SK-N-SH (cell line): ENCODE data around the gene PTPRJ. TPM values are rescaled to one million over a fixed set of nuclear protein-coding genes. Genes with fewer than 3 reads are reported as not detected.

Experiments
- CTCF ChIA-PET: fragments of 300-600, 350-600 bp; formaldehyde crosslinking; extraction: SDS; loops from one replicate; lab custom pipeline; 2021; lab: Yijun Ruan, JAX
- POLR2A ChIA-PET: fragments of 350-600 bp; sonication (Branson Sonifier 250); formaldehyde crosslinking; extraction: SDS; loops from one replicate; lab custom pipeline; 2020; ENCODE audit warnings: antibody characterized with exemption, inconsistent platforms; lab: Yijun Ruan, JAX
- DNase-seq: peaks from one replicate; pipeline ENCODE4 v3.0.0; 2012
- H2AFZ ChIP-seq: fragments of 200-600 bp; sonication (generic); 2 replicates; pipeline ENCODE4 v1.8.1; 2016; ENCODE audit warnings: antibody characterized with exemption, mild to moderate bottlenecking, low read depth
- H3F3A ChIP-seq: fragments of 200-600 bp; sonication (generic); replicated peaks from 2 replicates; pipeline ENCODE3; 2016; ENCODE audit warnings: antibody characterized with exemption, mild to moderate bottlenecking; ENCODE audit not compliant: insufficient read depth
- H3K27ac ChIP-seq, 2 experiments: fragments of 200-500 bp in 1 of 2; fragments of 200-600 bp in 1 of 2; sonication (Bioruptor generic) in 1 of 2; sonication (generic), shearing (Covaris generic) in 1 of 2; 2 replicates each; pipeline versions ENCODE4 v1.5.1 to v1.6.1; 2014 to 2016; ENCODE audit warnings: low read depth in 2 of 2, inconsistent platforms in 1 of 2, low read length in 1 of 2, mild to moderate bottlenecking in 1 of 2, mixed read lengths in 1 of 2
- H3K27me3 ChIP-seq: fragments of 200-600 bp; sonication (generic), shearing (Covaris generic); 2 replicates; pipeline ENCODE4 v1.6.1; 2016; ENCODE audit warnings: mixed run types; ENCODE audit not compliant: insufficient read depth
- H3K36me3 ChIP-seq, 2 experiments: fragments of 200-500 bp in 1 of 2; fragments of 200-600 bp in 1 of 2; sonication (Bioruptor generic) in 1 of 2; sonication (generic) in 1 of 2; replicated peaks in 1 of 2; 2 replicates each; pipeline versions ENCODE3 to v1.5.1; 2014 to 2016; ENCODE audit warnings: low read length in 1 of 2, mild to moderate bottlenecking in 1 of 2; ENCODE audit not compliant: insufficient read depth in 2 of 2, control insufficient read depth in 1 of 2
- H3K4me1 ChIP-seq, 2 experiments: fragments of 200-500 bp in 1 of 2; fragments of 200-600 bp in 1 of 2; sonication (Bioruptor generic) in 1 of 2; sonication (generic), shearing (Covaris generic) in 1 of 2; 2 replicates each; pipeline versions ENCODE4 v1.5.1 to v1.6.1; 2014 to 2016; ENCODE audit warnings: low read depth in 1 of 2, low read length in 1 of 2, mixed run types in 1 of 2; ENCODE audit not compliant: insufficient read depth in 2 of 2, control insufficient read depth in 1 of 2
- H3K4me2 ChIP-seq: fragments of 200-600 bp; sonication (generic), shearing (Covaris generic); 2 replicates; pipeline ENCODE4 v1.6.1; 2017; ENCODE audit warnings: mixed run types
- H3K4me3 ChIP-seq, 2 experiments: fragments of 200-500 bp in 1 of 2; fragments of 200-600 bp in 1 of 2; sonication (Bioruptor generic) in 1 of 2; sonication (generic), shearing (Covaris generic) in 1 of 2; 2 replicates each; pipeline versions ENCODE4 v1.5.1 to v1.8.1; 2014 to 2016; ENCODE audit warnings: low read depth in 2 of 2, inconsistent platforms in 1 of 2, low read length in 1 of 2, mild to moderate bottlenecking in 1 of 2, mixed read lengths in 1 of 2, moderate library complexity in 1 of 2
- H3K79me2 ChIP-seq: fragments of 200-600 bp; sonication (generic); 2 replicates; pipeline ENCODE4 v1.8.1; 2017; ENCODE audit warnings: mild to moderate bottlenecking; ENCODE audit not compliant: insufficient read depth
- H3K9ac ChIP-seq: fragments of 200-600 bp; sonication (generic); 2 replicates; pipeline ENCODE4 v1.6.1; 2017; ENCODE audit warnings: mixed run types
- H3K9me2 ChIP-seq: fragments of 200-600 bp; sonication (generic); 2 replicates; pipeline ENCODE4 v1.6.1; 2017; ENCODE audit warnings: mixed run types
- H3K9me3 ChIP-seq: fragments of 200-600 bp; sonication (generic); 2 replicates; pipeline ENCODE4 v1.6.1; 2017; ENCODE audit warnings: mixed run types, mild to moderate bottlenecking, moderate library complexity
- H4K20me1 ChIP-seq: fragments of 200-600 bp; sonication (generic); 2 replicates; pipeline ENCODE4 v1.6.1; 2017; ENCODE audit warnings: mild to moderate bottlenecking, mixed run types; ENCODE audit not compliant: insufficient read depth
- CHD2 ChIP-seq: fragments of 150-350 bp; IDR thresholded peaks from 2 replicates; pipeline ENCODE4 v1.6.1; 2018; ENCODE audit warnings: low read length; ENCODE audit not compliant: partially characterized antibody
- EP300 ChIP-seq, 2 experiments: IDR thresholded peaks; 2 replicates each; pipeline versions ENCODE4 v1.4.0 to v1.6.1; 2012; ENCODE audit warnings: borderline replicate concordance in 1 of 2, low read depth in 1 of 2, low read length in 1 of 2
- FOSL2 ChIP-seq: IDR thresholded peaks from 2 replicates; pipeline ENCODE4 v1.4.0; 2012; ENCODE audit warnings: low read depth, mild to moderate bottlenecking, moderate library complexity, borderline replicate concordance
- FOXJ3 ChIP-seq: sonication (generic); formaldehyde crosslinking; IDR thresholded peaks from 2 replicates; pipeline ENCODE4 v1.5.1; 2020; ENCODE audit warnings: mild to moderate bottlenecking, missing genetic modification reagents
- FOXM1 ChIP-seq: IDR thresholded peaks from 2 replicates; pipeline ENCODE4 v1.4.0; 2012; ENCODE audit warnings: low read depth, mild to moderate bottlenecking
- GABPA ChIP-seq: IDR thresholded peaks from 2 replicates; pipeline ENCODE4 v1.4.0; 2012; ENCODE audit warnings: low read depth, mild to moderate bottlenecking
- GATA2 ChIP-seq: sonication (generic); formaldehyde crosslinking; IDR thresholded peaks from 2 replicates; pipeline ENCODE4 v1.5.0; 2020; ENCODE audit warnings: mild to moderate bottlenecking, missing genetic modification reagents
- IRF3 ChIP-seq: fragments of 150-350 bp; IDR thresholded peaks from 2 replicates; pipeline ENCODE4 v1.6.1; 2016; ENCODE audit warnings: mild to moderate bottlenecking, low read depth, low read length
- JUND ChIP-seq: IDR thresholded peaks from 2 replicates; pipeline ENCODE4 v1.4.0; 2012
- MAX ChIP-seq: IDR thresholded peaks from 2 replicates; pipeline ENCODE4 v1.4.0; 2012; ENCODE audit warnings: low read depth
- MXI1 ChIP-seq: IDR thresholded peaks from 2 replicates; pipeline ENCODE4 v1.6.1; 2012; ENCODE audit warnings: mild to moderate bottlenecking, low read depth, low read length, improper control_type of control experiment
- NFIC ChIP-seq: IDR thresholded peaks from 2 replicates; pipeline ENCODE4 v1.4.0; 2012; ENCODE audit warnings: borderline replicate concordance
- PBX3 ChIP-seq: IDR thresholded peaks from 2 replicates; pipeline ENCODE4; 2012
- RAD21 ChIP-seq: IDR thresholded peaks from 2 replicates; pipeline ENCODE4 v1.6.1; 2012; ENCODE audit warnings: mild to moderate bottlenecking, low read length
- RCOR1 ChIP-seq: fragments of 150-350 bp; IDR thresholded peaks from 2 replicates; pipeline ENCODE4 v1.6.1; 2017; ENCODE audit warnings: antibody characterized with exemption, low read length
- REST ChIP-seq: IDR thresholded peaks from 2 replicates; pipeline ENCODE4 v1.6.1; 2012; ENCODE audit warnings: mild to moderate bottlenecking, low read depth, low read length, moderate library complexity
- RXRA ChIP-seq: IDR thresholded peaks from 2 replicates; pipeline ENCODE4 v1.4.0; 2012; ENCODE audit warnings: low read depth, mild to moderate bottlenecking, borderline replicate concordance
- SIN3A ChIP-seq: IDR thresholded peaks from 2 replicates; pipeline ENCODE4 v1.6.1; 2012; ENCODE audit warnings: low read depth, mild to moderate bottlenecking, low read length, moderate library complexity, borderline replicate concordance
- TAF1 ChIP-seq: IDR thresholded peaks from 2 replicates; pipeline ENCODE4 v1.6.1; 2012; ENCODE audit warnings: low read depth, mild to moderate bottlenecking, low read length, moderate library complexity, borderline replicate concordance
- TCF12 ChIP-seq: IDR thresholded peaks from 2 replicates; pipeline ENCODE4 v1.4.0; 2012
- TEAD4 ChIP-seq: IDR thresholded peaks from 2 replicates; pipeline ENCODE4 v1.4.0; 2012; ENCODE audit warnings: mild to moderate bottlenecking, borderline replicate concordance; ENCODE audit not compliant: insufficient read depth
- USF2 ChIP-seq: fragments of 150-350 bp; IDR thresholded peaks from 2 replicates; pipeline ENCODE4 v1.6.1; 2017; ENCODE audit warnings: antibody characterized with exemption, low read length, low read depth, borderline replicate concordance
- WGBS: methylation state at CpG from one replicate; pipeline ENCODE4 v1.1.6; 2017; ENCODE audit warnings: low lambda C conversion rate; 5-methylcytosine and 5-hydroxymethylcytosine counted together
- polyA plus RNA-seq, 3 experiments: library from polyadenylated mRNA; depleted of rRNA; stranded (reverse); fragments of >200 nt; gene quantifications; 2 replicates each; pipeline ENCODE4 v1.2.3, GENCODE V29; 2012

PTPRJ gene
- polyA plus RNA-seq, 1 of the 3 experiments (the other 2 are of a cell fraction): 4.5 TPM

GRCh38 chr11:47944632-47945031, 35.7 kb upstream of the PTPRJ start (continued):
- TF ChIP-seq CHD2: no peak
- TF ChIP-seq SIN3A: no peak
- no peak for TF ChIP-seq GATA2 (CRISPR knock-in tag)
- TF ChIP-seq MXI1: no peak
- TF ChIP-seq TCF12: peak; percentile 14; the same call in 1 of the 2 replicates
- no peak for TF ChIP-seq RAD21
- TF ChIP-seq RCOR1: no peak
- peak; percentile 20; the same call in 1 of the 2 replicates for TF ChIP-seq RXRA
- TF ChIP-seq IRF3: no peak

- peak overlapping the region; percentile 61 for H3K4me2 ChIP-seq
- peaks cover 0 to 11% of the 10 kb centered on the region in 2 experiments; a peak in 2 of 4 replicates for H3K4me1 ChIP-seq
- 6% methylated on average over 8 of the region's 10 CpGs for WGBS
- no peaks in the 10 kb centered on the region for H3K9me3 ChIP-seq
- no peaks in the 10 kb centered on the region for H4K20me1 ChIP-seq
- peak overlapping the region; percentile 14; the same call in 1 of the 2 replicates for H2AFZ ChIP-seq
- H3K27me3 ChIP-seq: no peaks in the 10 kb centered on the region
- ChIA-PET POLR2A (no interaction called here), CTCF (interaction anchor here (2.9 to 4.5 kb wide), 2 partner anchors 13 to 162 kb away, joined by 10 to 32 read pairs; no protein-coding TSS in a partner anchor)
- H3K4me3 ChIP-seq: no peak overlapping the region
- H3K9me2 ChIP-seq: no peaks in the 10 kb centered on the region
- no peak for DNase-seq
- H3K36me3 ChIP-seq: no peaks in the 10 kb centered on the region
- H3K27ac ChIP-seq: peak overlapping the region in 1 of 2 experiments; percentile 83; a peak in 2 of 4 replicates
- H3F3A ChIP-seq: peaks cover 32% of the 10 kb centered on the region
- peak overlapping the region; percentile 32; the same call in 1 of the 2 replicates for H3K9ac ChIP-seq
- H3K79me2 ChIP-seq: no peaks in the 10 kb centered on the region
- peak; percentile 7 to 90; a peak in 2 of 4 replicates for TF ChIP-seq EP300 (IDR thresholded peaks at IDR 0.05; ENCODE audit: borderline replicate concordance in 1 of 2, low read depth in 1 of 2, low read length in 1 of 2)
- peak; percentile 70 for TF ChIP-seq REST
- peak; percentile 98 for TF ChIP-seq RXRA
- peak; percentile 68 for TF ChIP-seq MAX
- no peak for TF ChIP-seq USF2
- TF ChIP-seq TCF12: peak; percentile 90
- TF ChIP-seq TAF1: 0 out of 2 replicates have a peak, but pooled peaks have one; percentile 29
- peak; percentile 97 for TF ChIP-seq JUND
- no peak for TF ChIP-seq FOXJ3 (CRISPR knock-in tag)
- TF ChIP-seq FOXM1: no peak; the same call in 1 of the 2 replicates
- peak; percentile 66; the same call in 1 of the 2 replicates for TF ChIP-seq PBX3
- peak; percentile 99 for TF ChIP-seq FOSL2
- TF ChIP-seq NFIC: peak; percentile 95
- TF ChIP-seq GABPA: no peak
- TF ChIP-seq TEAD4: peak; percentile 37; the same call in 1 of the 2 replicates
Observed at GRCh38 chr11:47946682-47947559, 33.4 kb upstream of the PTPRJ start.
